Adrenal gland (tissue), 5 donors: ENCODE measurements around the gene GAPVD1.

Experiments used
- POLR2A ChIP-seq, 2 donors: fragments of 450-650 bp; IDR thresholded peaks; one replicate each; pipeline ENCODE4 v1.6.1; 2017; ENCODE audit warnings: antibody characterized with exemption in 2 of 2, mild to moderate bottlenecking in 2 of 2, moderate library complexity in 1 of 2
- TF ChIP-seq, protein P1 (sequence below), 6 experiments: fragments of 450-650 bp in 4 of 6; fragments of 200-600 bp in 2 of 6; sonication (generic) in 1 of 6; IDR thresholded peaks; 1 replicate in 5 of 6; 2 replicates in 1 of 6; pipeline versions ENCODE4 v1.5.1 to v1.8.0; 2016 to 2021; ENCODE audit warnings: antibody characterized with exemption in 6 of 6, mild to moderate bottlenecking in 2 of 6, moderate library complexity in 1 of 6
- donor health status: DM: no; HTN: no; CAD: no.

DNA sequence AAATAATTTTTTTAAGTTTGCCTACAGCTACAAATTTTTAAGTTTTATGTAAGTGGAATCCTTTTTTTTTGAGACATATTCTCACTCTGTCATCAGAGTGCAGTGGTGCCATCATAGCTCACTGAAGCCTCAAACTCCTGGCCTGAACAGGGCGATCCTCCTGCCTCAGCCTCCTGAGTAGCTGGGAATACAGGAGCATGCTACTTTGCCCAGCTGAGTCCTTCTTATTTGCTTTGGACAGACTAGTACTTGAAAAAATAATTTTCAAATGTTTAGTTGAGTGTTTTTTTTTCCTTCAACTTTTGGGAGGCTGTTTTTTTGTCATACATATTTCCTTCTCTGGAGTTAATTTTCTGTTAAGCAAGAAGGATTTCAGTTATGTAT is 7.4 kb downstream of the GAPVD1 start:
- TF ChIP-seq, protein P1, sequence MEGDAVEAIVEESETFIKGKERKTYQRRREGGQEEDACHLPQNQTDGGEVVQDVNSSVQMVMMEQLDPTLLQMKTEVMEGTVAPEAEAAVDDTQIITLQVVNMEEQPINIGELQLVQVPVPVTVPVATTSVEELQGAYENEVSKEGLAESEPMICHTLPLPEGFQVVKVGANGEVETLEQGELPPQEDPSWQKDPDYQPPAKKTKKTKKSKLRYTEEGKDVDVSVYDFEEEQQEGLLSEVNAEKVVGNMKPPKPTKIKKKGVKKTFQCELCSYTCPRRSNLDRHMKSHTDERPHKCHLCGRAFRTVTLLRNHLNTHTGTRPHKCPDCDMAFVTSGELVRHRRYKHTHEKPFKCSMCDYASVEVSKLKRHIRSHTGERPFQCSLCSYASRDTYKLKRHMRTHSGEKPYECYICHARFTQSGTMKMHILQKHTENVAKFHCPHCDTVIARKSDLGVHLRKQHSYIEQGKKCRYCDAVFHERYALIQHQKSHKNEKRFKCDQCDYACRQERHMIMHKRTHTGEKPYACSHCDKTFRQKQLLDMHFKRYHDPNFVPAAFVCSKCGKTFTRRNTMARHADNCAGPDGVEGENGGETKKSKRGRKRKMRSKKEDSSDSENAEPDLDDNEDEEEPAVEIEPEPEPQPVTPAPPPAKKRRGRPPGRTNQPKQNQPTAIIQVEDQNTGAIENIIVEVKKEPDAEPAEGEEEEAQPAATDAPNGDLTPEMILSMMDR (IDR thresholded peaks at IDR 0.05) = no peak
- TF ChIP-seq POLR2A (IDR thresholded peaks at IDR 0.05) = no peak
